Measurements from ENCODE around the gene ITGA7. TPM values are rescaled to one million over a fixed set of nuclear protein-coding genes. Genes with fewer than 3 reads are reported as not detected.

ITGA7 gene
- total and polyA plus RNA-seq, 2 of the 4 experiments (the other 2 are of a cell fraction) = 3.9 to 15.7 TPM

DNA sequence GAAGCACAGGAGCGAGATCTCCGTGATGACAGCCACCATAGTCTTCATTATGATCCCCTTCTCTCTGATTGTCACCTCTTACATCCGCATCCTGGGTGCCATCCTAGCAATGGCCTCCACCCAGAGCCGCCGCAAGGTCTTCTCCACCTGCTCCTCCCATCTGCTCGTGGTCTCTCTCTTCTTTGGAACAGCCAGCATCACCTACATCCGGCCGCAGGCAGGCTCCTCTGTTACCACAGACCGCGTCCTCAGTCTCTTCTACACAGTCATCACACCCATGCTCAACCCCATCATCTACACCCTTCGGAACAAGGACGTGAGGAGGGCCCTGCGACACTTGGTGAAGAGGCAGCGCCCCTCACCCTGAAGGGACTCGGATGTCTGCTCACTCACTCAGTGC is 70.2 kb downstream of the ITGA7 start:
- POLR2A ChIA-PET (ENCODE audit: unreplicated experiment) = no interaction called here
- H3K14ac ChIP-seq (replicated peaks; ENCODE audit: low read depth, low read length) = no peak overlapping the region
- no peak overlapping the region for H2BK20ac ChIP-seq (ENCODE audit: low read depth, low read length)
- ATAC-seq (ENCODE audit: low read depth) (no peak), DNase-seq (no peak)
- BruUV-seq (replicated peaks) = no TSS peak
- H3K27ac ChIP-seq (ENCODE audit: insufficient read depth, low read length) = no peak overlapping the region
- no peak overlapping the region for H3K4me2 ChIP-seq (ENCODE audit: low read depth, low read length)
- no peak overlapping the region for H2AK5ac ChIP-seq (ENCODE audit: low read depth, low read length)
- in situ Hi-C loops (cut with MboI; ENCODE audit: low sequenced_read_pairs) = no loop called here
- TF ChIP-seq, protein P1, sequence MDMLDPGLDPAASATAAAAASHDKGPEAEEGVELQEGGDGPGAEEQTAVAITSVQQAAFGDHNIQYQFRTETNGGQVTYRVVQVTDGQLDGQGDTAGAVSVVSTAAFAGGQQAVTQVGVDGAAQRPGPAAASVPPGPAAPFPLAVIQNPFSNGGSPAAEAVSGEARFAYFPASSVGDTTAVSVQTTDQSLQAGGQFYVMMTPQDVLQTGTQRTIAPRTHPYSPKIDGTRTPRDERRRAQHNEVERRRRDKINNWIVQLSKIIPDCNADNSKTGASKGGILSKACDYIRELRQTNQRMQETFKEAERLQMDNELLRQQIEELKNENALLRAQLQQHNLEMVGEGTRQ (IDR thresholded peaks at IDR 0.05; ENCODE audit: low read depth, low read length) = no peak
- no peak for TF ChIP-seq MAFK (IDR thresholded peaks at IDR 0.05; ENCODE audit: low read depth, low read length)
- no peak for TF ChIP-seq MAZ (IDR thresholded peaks at IDR 0.05; ENCODE audit: borderline replicate concordance, low read depth, low read length)
- TF ChIP-seq CEBPB (IDR thresholded peaks at IDR 0.05; ENCODE audit: low read depth, low read length) = no peak
- no peak for TF ChIP-seq POLR2A (IDR thresholded peaks at IDR 0.05; ENCODE audit: low read depth, low read length)
- no peak for TF ChIP-seq CHD1 (IDR thresholded peaks at IDR 0.05; ENCODE audit: low read depth, low read length)
- TF ChIP-seq, protein P2, sequence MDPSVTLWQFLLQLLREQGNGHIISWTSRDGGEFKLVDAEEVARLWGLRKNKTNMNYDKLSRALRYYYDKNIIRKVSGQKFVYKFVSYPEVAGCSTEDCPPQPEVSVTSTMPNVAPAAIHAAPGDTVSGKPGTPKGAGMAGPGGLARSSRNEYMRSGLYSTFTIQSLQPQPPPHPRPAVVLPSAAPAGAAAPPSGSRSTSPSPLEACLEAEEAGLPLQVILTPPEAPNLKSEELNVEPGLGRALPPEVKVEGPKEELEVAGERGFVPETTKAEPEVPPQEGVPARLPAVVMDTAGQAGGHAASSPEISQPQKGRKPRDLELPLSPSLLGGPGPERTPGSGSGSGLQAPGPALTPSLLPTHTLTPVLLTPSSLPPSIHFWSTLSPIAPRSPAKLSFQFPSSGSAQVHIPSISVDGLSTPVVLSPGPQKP (IDR thresholded peaks at IDR 0.05; ENCODE audit: borderline replicate concordance, low read depth, low read length) = no peak
- no peak for TF ChIP-seq FOS (IDR thresholded peaks at IDR 0.05; ENCODE audit: low read depth, low read length)
- no peak for TF ChIP-seq RFX5 (IDR thresholded peaks at IDR 0.05; ENCODE audit: low read depth, low read length)
- TF ChIP-seq, protein P3, sequence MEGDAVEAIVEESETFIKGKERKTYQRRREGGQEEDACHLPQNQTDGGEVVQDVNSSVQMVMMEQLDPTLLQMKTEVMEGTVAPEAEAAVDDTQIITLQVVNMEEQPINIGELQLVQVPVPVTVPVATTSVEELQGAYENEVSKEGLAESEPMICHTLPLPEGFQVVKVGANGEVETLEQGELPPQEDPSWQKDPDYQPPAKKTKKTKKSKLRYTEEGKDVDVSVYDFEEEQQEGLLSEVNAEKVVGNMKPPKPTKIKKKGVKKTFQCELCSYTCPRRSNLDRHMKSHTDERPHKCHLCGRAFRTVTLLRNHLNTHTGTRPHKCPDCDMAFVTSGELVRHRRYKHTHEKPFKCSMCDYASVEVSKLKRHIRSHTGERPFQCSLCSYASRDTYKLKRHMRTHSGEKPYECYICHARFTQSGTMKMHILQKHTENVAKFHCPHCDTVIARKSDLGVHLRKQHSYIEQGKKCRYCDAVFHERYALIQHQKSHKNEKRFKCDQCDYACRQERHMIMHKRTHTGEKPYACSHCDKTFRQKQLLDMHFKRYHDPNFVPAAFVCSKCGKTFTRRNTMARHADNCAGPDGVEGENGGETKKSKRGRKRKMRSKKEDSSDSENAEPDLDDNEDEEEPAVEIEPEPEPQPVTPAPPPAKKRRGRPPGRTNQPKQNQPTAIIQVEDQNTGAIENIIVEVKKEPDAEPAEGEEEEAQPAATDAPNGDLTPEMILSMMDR (conservative IDR thresholded peaks at IDR 0.05; ENCODE audit: low read depth, low read length) = no peak
- TF ChIP-seq MXI1 (IDR thresholded peaks at IDR 0.05; ENCODE audit: borderline replicate concordance, low read depth, low read length) = no peak
- TF ChIP-seq BHLHE40 (IDR thresholded peaks at IDR 0.05; ENCODE audit: low read depth, low read length) = no peak
- no peak for TF ChIP-seq SMC3 (IDR thresholded peaks at IDR 0.05; ENCODE audit: low read depth, low read length)
- no peak for TF ChIP-seq RCOR1 (IDR thresholded peaks at IDR 0.05; ENCODE audit: insufficient replicate concordance, low read length)
- TF ChIP-seq RAD21 (IDR thresholded peaks at IDR 0.05; ENCODE audit: low read length) = no peak
- H2AK9ac ChIP-seq (replicated peaks; ENCODE audit: low read depth, low read length, poor library complexity) = no peak overlapping the region
- no peaks in the 10 kb centered on the region for H3K9me1 ChIP-seq (ENCODE audit: insufficient read depth, low read length)
- no peak overlapping the region for H4K8ac ChIP-seq (ENCODE audit: low read depth in 2 of 2, low read length in 2 of 2)
- H3K9me3 ChIP-seq (ENCODE audit: control insufficient read depth, insufficient read depth, low read length) = no peaks in the 10 kb centered on the region
- WGBS, 2 experiments (ENCODE audit: extremely low coverage in 2 of 2, insufficient read length in 1 of 2) = 85% methylated on average over 5 of the region's 15 CpGs; no CpG with 5 or more reads in 1 of the 2 experiments
- H3K9ac ChIP-seq (ENCODE audit: low read depth, low read length) = no peak overlapping the region
- H3K36me3 ChIP-seq (ENCODE audit: control insufficient read depth, insufficient read depth, low read length) = no peaks in the 10 kb centered on the region
- H3K56ac ChIP-seq (ENCODE audit: extremely low read depth, insufficient read depth, low read length) = no peak overlapping the region
- no peak overlapping the region for H2BK15ac ChIP-seq (ENCODE audit: low read depth, low read length)
- no peak overlapping the region for H2BK120ac ChIP-seq (ENCODE audit: low read depth, low read length)
- H3K27me3 ChIP-seq (ENCODE audit: control insufficient read depth, insufficient read depth, low read length) = peaks cover 46% of the 10 kb centered on the region
- H4K91ac ChIP-seq (ENCODE audit: insufficient read depth, low read depth, low read length) = no peak overlapping the region
- H4K20me1 ChIP-seq (ENCODE audit: insufficient read depth, low read length) = no peaks in the 10 kb centered on the region
- no peak overlapping the region for H2AFZ ChIP-seq (replicated peaks; ENCODE audit: low read length, poor library complexity)
- H3K23ac ChIP-seq (ENCODE audit: low read depth, low read length) = no peak overlapping the region
- no peak overlapping the region for H3K18ac ChIP-seq (ENCODE audit: low read depth, low read length)
- CTCF ChIA-PET = no interaction called here
- dilution Hi-C loops (cut with HindIII; ENCODE audit: low sequenced_read_pairs, unreplicated experiment) = no loop called here
- H3K4ac ChIP-seq (ENCODE audit: low read depth, low read length) = no peak overlapping the region
- H3K79me1 ChIP-seq (ENCODE audit: low read depth in 1 of 2, low read length in 2 of 2) = no peaks in the 10 kb centered on the region
- H4K5ac ChIP-seq (ENCODE audit: low read depth, low read length) = no peak overlapping the region
- H3K4me3 ChIP-seq (ENCODE audit: insufficient read depth, low read depth, low read length) = no peak overlapping the region
- no peak overlapping the region for H2BK5ac ChIP-seq (ENCODE audit: low read depth, low read length, poor library complexity, severe bottlenecking)
- no peaks in the 10 kb centered on the region for H3K4me1 ChIP-seq (ENCODE audit: control insufficient read depth, insufficient read depth, low read length)
- intact Hi-C loops (cut with micrococcal nuclease) = no loop called here

Data from IMR-90 (cell line).